PC-3 (cell line): ENCODE data around the gene TUT7.

Source experiments
- EZH2 ChIP-seq: fragments of 300-600 bp; sonication (generic); IDR thresholded peaks from one replicate; pipeline ENCODE4 v1.6.1; 2017; ENCODE audit warnings: antibody characterized with exemption, mild to moderate bottlenecking, low read length; ENCODE audit not compliant: unreplicated experiment
- TF ChIP-seq, protein P1 (sequence below): fragments of 300-600 bp; sonication (generic); conservative IDR thresholded peaks from 2 replicates; pipeline ENCODE4 v1.5.1; 2017; ENCODE audit warnings: antibody characterized with exemption, low read depth, mild to moderate bottlenecking, low read length

DNA sequence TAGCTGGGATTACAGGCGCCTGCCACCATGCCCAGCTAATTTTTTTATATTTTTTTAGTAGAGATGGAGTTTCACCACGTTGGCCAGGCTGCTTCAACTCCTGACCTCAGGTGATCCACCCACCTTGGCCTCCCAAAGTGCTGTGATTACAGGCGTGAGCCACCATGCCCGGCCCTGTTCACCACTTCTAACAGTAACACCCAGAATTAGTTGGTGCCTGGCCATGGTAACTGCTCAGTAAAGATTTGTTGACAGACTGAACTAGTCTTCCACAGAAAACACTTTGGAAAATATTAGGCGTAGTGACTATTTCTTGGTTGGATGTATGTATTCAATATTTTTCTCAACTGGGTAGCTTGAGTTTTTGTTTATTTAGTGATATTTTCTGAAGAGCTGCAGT lies 24.0 kb downstream of the TUT7 start:
- TF ChIP-seq, protein P1, sequence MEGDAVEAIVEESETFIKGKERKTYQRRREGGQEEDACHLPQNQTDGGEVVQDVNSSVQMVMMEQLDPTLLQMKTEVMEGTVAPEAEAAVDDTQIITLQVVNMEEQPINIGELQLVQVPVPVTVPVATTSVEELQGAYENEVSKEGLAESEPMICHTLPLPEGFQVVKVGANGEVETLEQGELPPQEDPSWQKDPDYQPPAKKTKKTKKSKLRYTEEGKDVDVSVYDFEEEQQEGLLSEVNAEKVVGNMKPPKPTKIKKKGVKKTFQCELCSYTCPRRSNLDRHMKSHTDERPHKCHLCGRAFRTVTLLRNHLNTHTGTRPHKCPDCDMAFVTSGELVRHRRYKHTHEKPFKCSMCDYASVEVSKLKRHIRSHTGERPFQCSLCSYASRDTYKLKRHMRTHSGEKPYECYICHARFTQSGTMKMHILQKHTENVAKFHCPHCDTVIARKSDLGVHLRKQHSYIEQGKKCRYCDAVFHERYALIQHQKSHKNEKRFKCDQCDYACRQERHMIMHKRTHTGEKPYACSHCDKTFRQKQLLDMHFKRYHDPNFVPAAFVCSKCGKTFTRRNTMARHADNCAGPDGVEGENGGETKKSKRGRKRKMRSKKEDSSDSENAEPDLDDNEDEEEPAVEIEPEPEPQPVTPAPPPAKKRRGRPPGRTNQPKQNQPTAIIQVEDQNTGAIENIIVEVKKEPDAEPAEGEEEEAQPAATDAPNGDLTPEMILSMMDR = no peak
- no peak for TF ChIP-seq EZH2
